H9 (cell line): ENCODE measurements around the gene WDR20. TPM values are rescaled to one million over a fixed set of nuclear protein-coding genes. Genes with fewer than 3 reads are reported as not detected.

Experiments
- DNase-seq: peaks from one replicate; pipeline ENCODE4 v3.0.0-alpha.2; 2017
- H2AFZ ChIP-seq: one replicate; pipeline ENCODE4 v1.6.1; 2013; ENCODE audit warnings: mild to moderate bottlenecking, low read length, control low read depth, moderate library complexity
- H2AK5ac ChIP-seq: 2 replicates; pipeline ENCODE4 v1.6.1; 2013; ENCODE audit warnings: low read length, control low read depth, mixed read lengths; ENCODE audit not compliant: insufficient read length
- H2BK120ac ChIP-seq: one replicate; pipeline ENCODE4 v1.6.1; 2013; ENCODE audit warnings: low read depth, mild to moderate bottlenecking, low read length, control low read depth, inconsistent platforms; ENCODE audit not compliant: poor library complexity, severe bottlenecking
- H2BK12ac ChIP-seq: 2 replicates; pipeline ENCODE4 v1.6.1; 2013; ENCODE audit warnings: low read length, control low read depth, mixed read lengths, low read depth; ENCODE audit not compliant: insufficient read length
- H2BK15ac ChIP-seq: 2 replicates; pipeline ENCODE4 v1.6.1; 2013; ENCODE audit warnings: low read depth, low read length, control low read depth
- H2BK20ac ChIP-seq: one replicate; pipeline ENCODE4 v1.6.1; 2013; ENCODE audit warnings: low read depth, mild to moderate bottlenecking, low read length, control low read depth, inconsistent platforms; ENCODE audit not compliant: poor library complexity, severe bottlenecking
- H2BK5ac ChIP-seq: 2 replicates; pipeline ENCODE4 v1.6.1; 2013; ENCODE audit warnings: low read length, control low read depth, mixed read lengths; ENCODE audit not compliant: insufficient read length
- H3K14ac ChIP-seq: 2 replicates; pipeline ENCODE4 v1.6.1; 2013; ENCODE audit warnings: low read length, control low read depth; ENCODE audit not compliant: insufficient read depth
- H3K18ac ChIP-seq: 2 replicates; pipeline ENCODE4 v1.6.1; 2013; ENCODE audit warnings: low read depth, mild to moderate bottlenecking, mixed read lengths, low read length, control low read depth; ENCODE audit not compliant: insufficient read length
- H3K23ac ChIP-seq: 2 replicates; pipeline ENCODE4 v1.6.1; 2013; ENCODE audit warnings: low read length, control low read depth, mixed read lengths, low read depth; ENCODE audit not compliant: insufficient read length
- H3K23me2 ChIP-seq: 2 replicates; pipeline ENCODE4 v1.6.1; 2013; ENCODE audit warnings: low read depth, mild to moderate bottlenecking, mixed read lengths, low read length, control low read depth; ENCODE audit not compliant: insufficient read length, poor library complexity, severe bottlenecking
- H3K27ac ChIP-seq: 2 replicates; pipeline ENCODE4 v1.5.1; 2013; ENCODE audit warnings: low read length, control low read depth, mixed read lengths, low read depth; ENCODE audit not compliant: insufficient read length
- H3K27me3 ChIP-seq: 2 replicates; pipeline ENCODE4 v1.6.1; 2013; ENCODE audit warnings: low read length, control low read depth, inconsistent platforms; ENCODE audit not compliant: insufficient read depth
- H3K4ac ChIP-seq: 2 replicates; pipeline ENCODE4 v1.6.1; 2013; ENCODE audit warnings: low read depth, mild to moderate bottlenecking, control low read depth, inconsistent platforms, low read length, moderate library complexity
- H3K4me1 ChIP-seq: 2 replicates; pipeline ENCODE4 v1.6.1; 2013; ENCODE audit warnings: low read length, control low read depth, inconsistent platforms; ENCODE audit not compliant: insufficient read depth
- H3K4me2 ChIP-seq: 2 replicates; pipeline ENCODE4 v1.6.1; 2013; ENCODE audit warnings: low read length, control low read depth, mixed read lengths; ENCODE audit not compliant: insufficient read length, insufficient read depth
- H3K56ac ChIP-seq: 2 replicates; pipeline ENCODE4 v1.6.1; 2013; ENCODE audit warnings: low read depth, mild to moderate bottlenecking, mixed read lengths, low read length, control low read depth; ENCODE audit not compliant: insufficient read length
- H3K79me1 ChIP-seq: 2 replicates; pipeline ENCODE4 v1.6.1; 2013; ENCODE audit warnings: low read depth, mild to moderate bottlenecking, moderate library complexity, low read length, control low read depth, inconsistent platforms; ENCODE audit not compliant: insufficient read depth, poor library complexity, severe bottlenecking
- H3K79me2 ChIP-seq: 2 replicates; pipeline ENCODE4 v1.6.1; 2013; ENCODE audit warnings: low read length, control low read depth, inconsistent platforms; ENCODE audit not compliant: insufficient read depth
- H3K9ac ChIP-seq: 2 replicates; pipeline ENCODE4 v1.6.1; 2013; ENCODE audit warnings: low read length, control low read depth, mixed read lengths; ENCODE audit not compliant: insufficient read length; ENCODE audit errors: extremely low read depth
- H3K9me3 ChIP-seq: one replicate; pipeline ENCODE4 v1.6.1; 2013; ENCODE audit warnings: low read depth, low read length, inconsistent platforms; ENCODE audit not compliant: control insufficient read depth
- H3T11ph ChIP-seq: one replicate; pipeline ENCODE4 v1.6.1; 2013; ENCODE audit warnings: mild to moderate bottlenecking, low read length, control low read depth, inconsistent platforms
- H4K20me1 ChIP-seq: one replicate; pipeline ENCODE4 v1.6.1; 2013; ENCODE audit not compliant: control insufficient read depth, insufficient read length, insufficient read depth
- H4K5ac ChIP-seq: 2 replicates; pipeline ENCODE4 v1.6.1; 2013; ENCODE audit warnings: low read depth, mild to moderate bottlenecking, mixed read lengths, low read length, control low read depth; ENCODE audit not compliant: insufficient read length
- H4K8ac ChIP-seq: replicated peaks from 2 replicates; pipeline ENCODE4 v1.6.1; 2013; ENCODE audit warnings: low read length, control low read depth, mixed read lengths, low read depth; ENCODE audit not compliant: insufficient read length
- H4K91ac ChIP-seq: 2 replicates; pipeline ENCODE4 v1.6.1; 2013; ENCODE audit warnings: low read depth, mild to moderate bottlenecking, moderate library complexity, mixed read lengths, low read length, control low read depth; ENCODE audit not compliant: insufficient read length
- H3K27ac Mint-ChIP-seq, 3 experiments: 2 replicates in 2 of 3; 3 replicates in 1 of 3; pipeline ENCODE4 v1.8.0; 2020 to 2021; ENCODE audit warnings: mixed read lengths in 3 of 3, mild to moderate bottlenecking in 1 of 3, moderate library complexity in 1 of 3
- H3K27me3 Mint-ChIP-seq: 2 replicates; pipeline ENCODE4 v1.8.0; 2021; ENCODE audit warnings: low read depth, mild to moderate bottlenecking, moderate library complexity, mixed read lengths
- H3K36me3 Mint-ChIP-seq, 3 experiments: 2 replicates in 2 of 3; 3 replicates in 1 of 3; pipeline ENCODE4 v1.8.0; 2020 to 2021; ENCODE audit warnings: low read depth in 3 of 3, mixed read lengths in 3 of 3; ENCODE audit not compliant: insufficient read depth in 1 of 3
- H3K4me1 Mint-ChIP-seq, 2 experiments: 2 replicates each; pipeline ENCODE4 v1.8.0; 2020; ENCODE audit warnings: mixed read lengths in 2 of 2
- H3K4me3 Mint-ChIP-seq, 2 experiments: 2 replicates in 1 of 2; 3 replicates in 1 of 2; pipeline ENCODE4 v1.8.0; 2020 to 2021; ENCODE audit warnings: mild to moderate bottlenecking in 2 of 2, mixed read lengths in 2 of 2, moderate library complexity in 1 of 2
- H3K9me3 Mint-ChIP-seq, 2 experiments: 2 replicates in 1 of 2; 3 replicates in 1 of 2; pipeline ENCODE4 v1.8.0; 2020; ENCODE audit warnings: mild to moderate bottlenecking in 2 of 2, mixed read lengths in 2 of 2, moderate library complexity in 1 of 2
- CTCF ChIP-seq: fragments of 200-600 bp; sonication (generic); conservative IDR thresholded peaks from 3 replicates; pipeline ENCODE4 v1.8.0; 2021; ENCODE audit warnings: antibody characterized with exemption, mild to moderate bottlenecking
- total RNA-seq: library from RNA; stranded (reverse); gene quantifications from 2 replicates; pipeline ENCODE4 v1.2.1, GENCODE V29; 2021

The WDR20 gene
- total RNA-seq, 1 experiment from 2014 or later = 31.6 TPM

GRCh38 chr14:102182190-102182589, 42.5 kb downstream of the WDR20 start:
- Histone ChIP-seq H4K5ac (no peak overlapping the region), H3K18ac (no peak overlapping the region), H2BK15ac (no peak overlapping the region), H3K23me2 (no peaks in the 10 kb centered on the region), H2BK5ac (no peak overlapping the region), H4K8ac (no peak overlapping the region), H3K27me3 (no peaks in the 10 kb centered on the region), H3K14ac (no peak overlapping the region), H2AK5ac (no peak overlapping the region), H3K4ac (no peak overlapping the region), H3K23ac (no peak overlapping the region), H3K9me3 (no peaks in the 10 kb centered on the region), H4K91ac (no peak overlapping the region), H3K27ac (no peak overlapping the region), H2BK120ac (no peak overlapping the region), H3K79me2 (peaks cover 9% of the 10 kb centered on the region; the same call in 1 of the 2 replicates), H3K9ac (no peak overlapping the region), H3K4me1 (no peaks in the 10 kb centered on the region; the same call in 1 of the 2 replicates), H3K4me2 (no peak overlapping the region), H3T11ph (no peak overlapping the region), H4K20me1 (no peaks in the 10 kb centered on the region), H3K56ac (no peak overlapping the region), H2BK12ac (no peak overlapping the region), H2AFZ (no peak overlapping the region), H2BK20ac (no peak overlapping the region), H3K79me1 (peaks cover 9% of the 10 kb centered on the region)
- H3K4me1 Mint-ChIP-seq = peaks cover 28 to 29% of the 10 kb centered on the region in 2 experiments
- H3K27ac Mint-ChIP-seq = no peak overlapping the region
- H3K9me3 Mint-ChIP-seq = no peaks in the 10 kb centered on the region
- DNase-seq = no peak
- H3K27me3 Mint-ChIP-seq = no peaks in the 10 kb centered on the region; the same call in 1 of the 2 replicates
- no peaks in the 10 kb centered on the region for H3K36me3 Mint-ChIP-seq
- TF ChIP-seq CTCF = no peak
- no peak overlapping the region for H3K4me3 Mint-ChIP-seq
